Measurements from ENCODE around the gene VASP. TPM values are rescaled to one million over a fixed set of nuclear protein-coding genes. Genes with fewer than 3 reads are reported as not detected.

Gene VASP
- total and polyA plus RNA-seq, 9 of the 15 experiments (the other 6 are each of a cell fraction or from before 2014, with no cell fraction given): 16.7 to 261 (median 112) TPM

GRCh38 chr19:45457776-45458175, 49.5 kb upstream of the VASP start (continued):
- no peak for TF ChIP-seq ZBTB2 (IDR thresholded peaks at IDR 0.05)
- peak; percentile 82; the same call in 1 of the 2 replicates for TF ChIP-seq SMARCA5 (IDR thresholded peaks at IDR 0.05)
- no peak for TF ChIP-seq ELF4 (CRISPR knock-in tag; IDR thresholded peaks at IDR 0.05)
- no peak for TF ChIP-seq BCL6 (CRISPR knock-in tag; IDR thresholded peaks at IDR 0.05)
- peak; percentile 94 for TF ChIP-seq ZNF436 (CRISPR knock-in tag; IDR thresholded peaks at IDR 0.05)
- peak in 1 of 2 experiments; percentile 72; a peak in 2 of 4 replicates for TF ChIP-seq RCOR1 (IDR thresholded peaks at IDR 0.05; ENCODE audit: borderline replicate concordance in 1 of 2, low read depth in 2 of 2, low read length in 2 of 2)

GRCh38 chr19:45460807-45461347, 46.4 kb upstream of the VASP start:
- Histone ChIP-seq H2AFZ (ENCODE audit: low read depth, low read length) (no peak overlapping the region), H3K79me2 (ENCODE audit: control insufficient read depth, insufficient read depth, low read length) (no peaks in the 10 kb centered on the region), H3K4me2 (ENCODE audit: insufficient read depth, low read length) (no peak overlapping the region), H3K4me3 (no peak overlapping the region), H3K9me3 (replicated peaks; ENCODE audit: control insufficient read depth, insufficient read depth, low read depth, low read length) (no peaks in the 10 kb centered on the region), H3K4me1 (replicated peaks in 1 of 2; ENCODE audit: control insufficient read depth in 2 of 2, insufficient read depth in 2 of 2, low read length in 2 of 2) (peaks cover 13% of the 10 kb centered on the region in 2 experiments), H4K20me1 (replicated peaks; ENCODE audit: control insufficient read depth, insufficient read depth, low read length) (no peaks in the 10 kb centered on the region), H3K27me3 (ENCODE audit: control insufficient read depth in 2 of 2, insufficient read depth in 2 of 2, low read length in 2 of 2) (no peaks in the 10 kb centered on the region), H3K27ac (ENCODE audit: extremely low read depth, low read depth, low read length) (no peak overlapping the region), H3K9ac (ENCODE audit: insufficient read depth in 1 of 2, low read depth in 2 of 2, low read length in 2 of 2) (peak overlapping the region in 1 of 2 experiments; percentile 54; a peak in 1 of 4 replicates), H3K9me1 (ENCODE audit: control insufficient read depth, insufficient read depth, low read length) (no peaks in the 10 kb centered on the region), H3K36me3 (ENCODE audit: control insufficient read depth, insufficient read depth, low read length) (no peaks in the 10 kb centered on the region)
- in situ Hi-C loops (cut with MboI): no loop called here
- intact Hi-C loops (cut with micrococcal nuclease): no loop called here
- TF ChIP-seq ZFP36 (IDR thresholded peaks at IDR 0.05; ENCODE audit: low read depth, low read length, partially characterized antibody): peak; percentile 65
- TF ChIP-seq BHLHE40 (IDR thresholded peaks at IDR 0.05; ENCODE audit: low read length): peak; percentile 67; the same call in 1 of the 2 replicates
- no peak for TF ChIP-seq BRD4 (IDR thresholded peaks at IDR 0.05)
- TF ChIP-seq TEAD4 (IDR thresholded peaks at IDR 0.05; ENCODE audit: low read length): no peak
- TF ChIP-seq TEAD4 (CRISPR knock-in tag; IDR thresholded peaks at IDR 0.05; ENCODE audit: borderline replicate concordance): no peak
- TF ChIP-seq MCM7 (IDR thresholded peaks at IDR 0.05): no peak
- TF ChIP-seq ZC3H4 (CRISPR knock-in tag; IDR thresholded peaks at IDR 0.05; ENCODE audit: borderline replicate concordance): peak; percentile 24; the same call in 1 of the 2 replicates
- FAIRE-seq (no peak), DNase-seq (ENCODE audit: extremely low read depth in 1 of 4, low spot score in 3 of 4) (no peak), ATAC-seq (no peak)
- BruUV-seq (replicated peaks): no TSS peak
- ChIA-PET POLR2A (interaction anchor here (1.1 kb wide), 1 partner anchor 9 kb away, joined by 3 read pairs; no protein-coding TSS in a partner anchor), CTCF (ENCODE audit: low intra/inter-chr PET ratio) (no interaction called here)
- WGBS (ENCODE audit: insufficient coverage, low coverage, missing lambda C conversion rate): 40% methylated on average over 8 of the region's 8 CpGs

Measured in K562 (cell line).